Measurements from ENCODE around the gene THAP11. TPM values are rescaled to one million over a fixed set of nuclear protein-coding genes. Genes with fewer than 3 reads are reported as not detected.

The THAP11 gene
- polyA plus RNA-seq, 1 of the 3 experiments (the other 2 are of a cell fraction), result 34.8 TPM

DNA sequence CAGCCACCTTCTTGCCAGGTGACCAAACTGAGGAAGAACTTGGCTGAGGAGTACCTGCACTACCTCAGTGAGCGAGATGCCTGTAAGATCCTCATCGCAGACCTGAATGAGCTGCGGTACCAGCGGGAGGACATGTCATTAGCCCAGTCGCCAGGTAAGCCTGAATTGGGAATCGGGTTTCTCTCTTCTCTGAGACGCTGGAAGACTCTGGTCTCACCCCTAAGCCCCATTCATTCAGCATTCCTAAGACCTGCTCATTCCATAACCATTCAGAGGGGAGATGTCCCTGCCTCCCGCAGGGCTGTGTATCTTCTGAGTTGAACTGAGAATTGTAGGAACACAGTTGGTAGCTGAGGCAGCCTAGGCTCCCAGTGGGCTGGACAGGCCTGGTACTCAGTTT, 17.0 kb upstream of the THAP11 start:
- 92% methylated on average over 7 of the region's 8 CpGs for WGBS (ENCODE audit: low lambda C conversion rate)
- CTCF ChIA-PET, result interaction anchor here (5.7 kb wide), 1 partner anchor 9 kb away, joined by 77 read pairs; no protein-coding TSS in a partner anchor

More for the DNA sequence above, 17.0 kb upstream of the THAP11 start:
- no peak for DNase-seq
- Histone ChIP-seq H3F3A (replicated peaks; ENCODE audit: insufficient read depth) (no peaks in the 10 kb centered on the region), H3K9me3 (no peaks in the 10 kb centered on the region), H3K4me3 (ENCODE audit: low read depth in 2 of 2, low read length in 1 of 2) (no peak overlapping the region), H3K4me1 (ENCODE audit: control insufficient read depth in 1 of 2, insufficient read depth in 2 of 2, low read depth in 1 of 2, low read length in 1 of 2) (no peaks in the 10 kb centered on the region), H2AFZ (ENCODE audit: low read depth) (no peak overlapping the region), H3K36me3 (replicated peaks in 1 of 2; ENCODE audit: control insufficient read depth in 1 of 2, insufficient read depth in 2 of 2, low read length in 1 of 2) (peaks cover 0 to 36% of the 10 kb centered on the region in 2 experiments), H4K20me1 (ENCODE audit: insufficient read depth) (no peaks in the 10 kb centered on the region), H3K79me2 (ENCODE audit: insufficient read depth) (no peaks in the 10 kb centered on the region), H3K9ac (no peak overlapping the region), H3K27me3 (ENCODE audit: insufficient read depth) (no peaks in the 10 kb centered on the region), H3K4me2 (no peak overlapping the region), H3K27ac (ENCODE audit: low read depth in 2 of 2, low read length in 1 of 2) (no peak overlapping the region), H3K9me2 (no peaks in the 10 kb centered on the region)
- POLR2A ChIA-PET, result no interaction called here
- TF ChIP-seq TAF1 (IDR thresholded peaks at IDR 0.05; ENCODE audit: borderline replicate concordance, low read depth, low read length), result no peak
- no peak for TF ChIP-seq FOXJ3 (CRISPR knock-in tag; IDR thresholded peaks at IDR 0.05)
- TF ChIP-seq RCOR1 (IDR thresholded peaks at IDR 0.05; ENCODE audit: low read length), result no peak
- TF ChIP-seq, protein P1, sequence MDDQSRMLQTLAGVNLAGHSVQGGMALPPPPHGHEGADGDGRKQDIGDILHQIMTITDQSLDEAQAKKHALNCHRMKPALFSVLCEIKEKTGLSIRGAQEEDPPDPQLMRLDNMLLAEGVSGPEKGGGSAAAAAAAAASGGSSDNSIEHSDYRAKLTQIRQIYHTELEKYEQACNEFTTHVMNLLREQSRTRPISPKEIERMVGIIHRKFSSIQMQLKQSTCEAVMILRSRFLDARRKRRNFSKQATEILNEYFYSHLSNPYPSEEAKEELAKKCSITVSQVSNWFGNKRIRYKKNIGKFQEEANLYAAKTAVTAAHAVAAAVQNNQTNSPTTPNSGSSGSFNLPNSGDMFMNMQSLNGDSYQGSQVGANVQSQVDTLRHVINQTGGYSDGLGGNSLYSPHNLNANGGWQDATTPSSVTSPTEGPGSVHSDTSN (IDR thresholded peaks at IDR 0.05), result no peak
- TF ChIP-seq SIN3A (IDR thresholded peaks at IDR 0.05; ENCODE audit: borderline replicate concordance, low read depth, low read length), result no peak
- TF ChIP-seq, protein P2, sequence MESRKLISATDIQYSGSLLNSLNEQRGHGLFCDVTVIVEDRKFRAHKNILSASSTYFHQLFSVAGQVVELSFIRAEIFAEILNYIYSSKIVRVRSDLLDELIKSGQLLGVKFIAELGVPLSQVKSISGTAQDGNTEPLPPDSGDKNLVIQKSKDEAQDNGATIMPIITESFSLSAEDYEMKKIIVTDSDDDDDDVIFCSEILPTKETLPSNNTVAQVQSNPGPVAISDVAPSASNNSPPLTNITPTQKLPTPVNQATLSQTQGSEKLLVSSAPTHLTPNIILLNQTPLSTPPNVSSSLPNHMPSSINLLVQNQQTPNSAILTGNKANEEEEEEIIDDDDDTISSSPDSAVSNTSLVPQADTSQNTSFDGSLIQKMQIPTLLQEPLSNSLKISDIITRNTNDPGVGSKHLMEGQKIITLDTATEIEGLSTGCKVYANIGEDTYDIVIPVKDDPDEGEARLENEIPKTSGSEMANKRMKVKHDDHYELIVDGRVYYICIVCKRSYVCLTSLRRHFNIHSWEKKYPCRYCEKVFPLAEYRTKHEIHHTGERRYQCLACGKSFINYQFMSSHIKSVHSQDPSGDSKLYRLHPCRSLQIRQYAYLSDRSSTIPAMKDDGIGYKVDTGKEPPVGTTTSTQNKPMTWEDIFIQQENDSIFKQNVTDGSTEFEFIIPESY (IDR thresholded peaks at IDR 0.05; ENCODE audit: borderline replicate concordance, low read depth), result no peak
- no peak for TF ChIP-seq RXRA (IDR thresholded peaks at IDR 0.05; ENCODE audit: borderline replicate concordance, low read depth)
- no peak for TF ChIP-seq POLR2AphosphoS5 (IDR thresholded peaks at IDR 0.05; ENCODE audit: low read depth, low read length)
- TF ChIP-seq NRF1 (IDR thresholded peaks at IDR 0.05; ENCODE audit: low read depth, low read length), result no peak
- TF ChIP-seq GATA2 (CRISPR knock-in tag; IDR thresholded peaks at IDR 0.05), result no peak
- no peak for TF ChIP-seq MXI1 (IDR thresholded peaks at IDR 0.05; ENCODE audit: low read depth, low read length)
- TF ChIP-seq SMC3 (IDR thresholded peaks at IDR 0.05; ENCODE audit: low read depth, low read length), result no peak
- TF ChIP-seq NFIC (IDR thresholded peaks at IDR 0.05; ENCODE audit: borderline replicate concordance), result no peak
- no peak for TF ChIP-seq EZH2phosphoT487 (IDR thresholded peaks at IDR 0.05; ENCODE audit: borderline replicate concordance, low read depth)
- no peak for TF ChIP-seq FOXM1 (IDR thresholded peaks at IDR 0.05; ENCODE audit: low read depth)
- TF ChIP-seq, protein P3, sequence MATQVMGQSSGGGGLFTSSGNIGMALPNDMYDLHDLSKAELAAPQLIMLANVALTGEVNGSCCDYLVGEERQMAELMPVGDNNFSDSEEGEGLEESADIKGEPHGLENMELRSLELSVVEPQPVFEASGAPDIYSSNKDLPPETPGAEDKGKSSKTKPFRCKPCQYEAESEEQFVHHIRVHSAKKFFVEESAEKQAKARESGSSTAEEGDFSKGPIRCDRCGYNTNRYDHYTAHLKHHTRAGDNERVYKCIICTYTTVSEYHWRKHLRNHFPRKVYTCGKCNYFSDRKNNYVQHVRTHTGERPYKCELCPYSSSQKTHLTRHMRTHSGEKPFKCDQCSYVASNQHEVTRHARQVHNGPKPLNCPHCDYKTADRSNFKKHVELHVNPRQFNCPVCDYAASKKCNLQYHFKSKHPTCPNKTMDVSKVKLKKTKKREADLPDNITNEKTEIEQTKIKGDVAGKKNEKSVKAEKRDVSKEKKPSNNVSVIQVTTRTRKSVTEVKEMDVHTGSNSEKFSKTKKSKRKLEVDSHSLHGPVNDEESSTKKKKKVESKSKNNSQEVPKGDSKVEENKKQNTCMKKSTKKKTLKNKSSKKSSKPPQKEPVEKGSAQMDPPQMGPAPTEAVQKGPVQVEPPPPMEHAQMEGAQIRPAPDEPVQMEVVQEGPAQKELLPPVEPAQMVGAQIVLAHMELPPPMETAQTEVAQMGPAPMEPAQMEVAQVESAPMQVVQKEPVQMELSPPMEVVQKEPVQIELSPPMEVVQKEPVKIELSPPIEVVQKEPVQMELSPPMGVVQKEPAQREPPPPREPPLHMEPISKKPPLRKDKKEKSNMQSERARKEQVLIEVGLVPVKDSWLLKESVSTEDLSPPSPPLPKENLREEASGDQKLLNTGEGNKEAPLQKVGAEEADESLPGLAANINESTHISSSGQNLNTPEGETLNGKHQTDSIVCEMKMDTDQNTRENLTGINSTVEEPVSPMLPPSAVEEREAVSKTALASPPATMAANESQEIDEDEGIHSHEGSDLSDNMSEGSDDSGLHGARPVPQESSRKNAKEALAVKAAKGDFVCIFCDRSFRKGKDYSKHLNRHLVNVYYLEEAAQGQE (IDR thresholded peaks at IDR 0.05; ENCODE audit: low read depth, low read length), result no peak
- no peak for TF ChIP-seq ELF1 (IDR thresholded peaks at IDR 0.05)
